Activated B cell treated with CpG ODN at 0.5 μM for 24 hours (primary cell): Measurements from ENCODE around the gene PKD1. TPM values are rescaled to one million over a fixed set of nuclear protein-coding genes. Genes with fewer than 3 reads are reported as not detected.

ENCODE experiments used
- ATAC-seq: fragments of 200-7000 bp; cut with Tn5 transposase; one replicate; pipeline ENCODE4 v1.10.0; 2021; ENCODE audit warnings: low read depth, mild to moderate bottlenecking, moderate library complexity
- CTCF ChIA-PET: fragments of 350-600 bp; sonication (Branson Sonifier 250); formaldehyde crosslinking; loops from one replicate; lab custom pipeline; 2021; ENCODE audit warnings: antibody characterized with exemption; lab: Charles Lee
- POLR2A ChIA-PET: fragments of 350-600 bp; sonication (Branson Sonifier 250); formaldehyde crosslinking; loops from one replicate; lab custom pipeline; 2021; ENCODE audit warnings: antibody characterized with exemption; lab: Charles Lee
- DNase-seq: peaks from one replicate; pipeline ENCODE4 v3.0.0; 2022
- H3K27ac Mint-ChIP-seq: one replicate; pipeline ENCODE4 v1.8.0; 2020; ENCODE audit warnings: mixed read lengths
- H3K27me3 Mint-ChIP-seq: one replicate; pipeline ENCODE4 v1.8.0; 2021; ENCODE audit warnings: mixed read lengths
- H3K36me3 Mint-ChIP-seq: one replicate; pipeline ENCODE4 v1.8.0; 2021; ENCODE audit warnings: low read depth, mixed read lengths
- H3K4me1 Mint-ChIP-seq: one replicate; pipeline ENCODE4 v1.8.0; 2021; ENCODE audit warnings: mixed read lengths
- H3K4me3 Mint-ChIP-seq: one replicate; pipeline ENCODE4 v1.8.0; 2020; ENCODE audit warnings: mild to moderate bottlenecking, mixed read lengths
- H3K9me3 Mint-ChIP-seq: one replicate; pipeline ENCODE4 v1.8.0; 2020; ENCODE audit warnings: mixed read lengths
- intact Hi-C: fragments of 100-400 bp; cut with micrococcal nuclease; formaldehyde crosslinking; loops from one replicate; pipeline ENCODE4 v1.15.1; 2024
- total RNA-seq: library from RNA; stranded (reverse); gene quantifications from 2 replicates; pipeline ENCODE4 v1.2.3, GENCODE V29; 2022
- TF ChIP-seq, protein P1 (sequence below): fragments of 200-600 bp; IDR thresholded peaks from one replicate; pipeline ENCODE4 v1.8.0; 2022; ENCODE audit warnings: antibody characterized with exemption, mild to moderate bottlenecking

PKD1 gene
- total RNA-seq, 1 donor from 2014 or later: 84.2 TPM

DNA sequence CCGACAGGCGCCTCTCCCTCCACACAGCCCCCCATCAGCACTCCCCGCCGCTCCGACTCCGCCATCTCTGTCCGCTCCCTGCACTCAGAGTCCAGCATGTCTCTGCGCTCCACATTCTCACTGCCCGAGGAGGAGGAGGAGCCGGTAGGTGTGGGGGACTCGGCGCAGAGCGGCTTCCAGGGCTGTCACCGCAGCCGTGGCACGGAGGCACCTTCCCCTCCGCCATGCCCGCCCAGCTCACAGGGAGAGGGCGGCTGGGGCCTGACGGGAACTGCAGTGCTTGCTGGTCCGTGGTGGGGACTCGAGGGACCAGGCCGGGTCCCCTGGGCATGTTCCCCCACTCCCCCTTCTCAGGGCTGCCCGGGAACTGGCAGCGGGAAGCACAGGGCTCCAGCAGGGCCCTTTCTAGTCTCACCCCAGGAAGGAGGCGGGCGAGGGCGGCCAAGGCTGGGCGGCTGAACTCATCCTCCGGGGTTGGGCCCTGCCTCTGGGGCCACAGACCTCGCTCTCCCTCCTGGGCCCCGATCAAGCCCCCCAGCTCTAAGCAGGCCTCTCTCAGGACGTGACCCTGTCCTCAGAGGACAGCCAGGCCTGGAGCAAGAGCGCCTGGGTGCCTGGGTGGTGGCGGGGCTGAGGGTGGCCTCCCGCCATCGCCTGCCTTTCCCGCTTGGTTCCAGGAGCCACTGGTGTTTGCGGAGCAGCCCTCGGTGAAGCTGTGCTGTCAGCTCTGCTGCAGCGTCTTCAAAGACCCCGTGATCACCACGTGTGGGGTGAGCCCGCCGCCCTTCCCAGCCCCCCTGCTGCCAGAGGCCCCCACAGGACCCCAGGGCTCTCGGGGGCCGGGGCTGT is 35.1 kb upstream of the PKD1 start:
- no peak for ATAC-seq
- no peak overlapping the region for H3K27ac Mint-ChIP-seq
- no peak overlapping the region for H3K4me3 Mint-ChIP-seq
- TF ChIP-seq, protein P1, sequence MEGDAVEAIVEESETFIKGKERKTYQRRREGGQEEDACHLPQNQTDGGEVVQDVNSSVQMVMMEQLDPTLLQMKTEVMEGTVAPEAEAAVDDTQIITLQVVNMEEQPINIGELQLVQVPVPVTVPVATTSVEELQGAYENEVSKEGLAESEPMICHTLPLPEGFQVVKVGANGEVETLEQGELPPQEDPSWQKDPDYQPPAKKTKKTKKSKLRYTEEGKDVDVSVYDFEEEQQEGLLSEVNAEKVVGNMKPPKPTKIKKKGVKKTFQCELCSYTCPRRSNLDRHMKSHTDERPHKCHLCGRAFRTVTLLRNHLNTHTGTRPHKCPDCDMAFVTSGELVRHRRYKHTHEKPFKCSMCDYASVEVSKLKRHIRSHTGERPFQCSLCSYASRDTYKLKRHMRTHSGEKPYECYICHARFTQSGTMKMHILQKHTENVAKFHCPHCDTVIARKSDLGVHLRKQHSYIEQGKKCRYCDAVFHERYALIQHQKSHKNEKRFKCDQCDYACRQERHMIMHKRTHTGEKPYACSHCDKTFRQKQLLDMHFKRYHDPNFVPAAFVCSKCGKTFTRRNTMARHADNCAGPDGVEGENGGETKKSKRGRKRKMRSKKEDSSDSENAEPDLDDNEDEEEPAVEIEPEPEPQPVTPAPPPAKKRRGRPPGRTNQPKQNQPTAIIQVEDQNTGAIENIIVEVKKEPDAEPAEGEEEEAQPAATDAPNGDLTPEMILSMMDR: no peak
- H3K4me1 Mint-ChIP-seq: no peaks in the 10 kb centered on the region
- intact Hi-C loops: no loop called here
- H3K36me3 Mint-ChIP-seq: peaks cover 38% of the 10 kb centered on the region
- no peak for DNase-seq
- POLR2A ChIA-PET: no interaction called here
- CTCF ChIA-PET: no interaction called here
- H3K27me3 Mint-ChIP-seq: no peaks in the 10 kb centered on the region
- H3K9me3 Mint-ChIP-seq: no peaks in the 10 kb centered on the region

DNA sequence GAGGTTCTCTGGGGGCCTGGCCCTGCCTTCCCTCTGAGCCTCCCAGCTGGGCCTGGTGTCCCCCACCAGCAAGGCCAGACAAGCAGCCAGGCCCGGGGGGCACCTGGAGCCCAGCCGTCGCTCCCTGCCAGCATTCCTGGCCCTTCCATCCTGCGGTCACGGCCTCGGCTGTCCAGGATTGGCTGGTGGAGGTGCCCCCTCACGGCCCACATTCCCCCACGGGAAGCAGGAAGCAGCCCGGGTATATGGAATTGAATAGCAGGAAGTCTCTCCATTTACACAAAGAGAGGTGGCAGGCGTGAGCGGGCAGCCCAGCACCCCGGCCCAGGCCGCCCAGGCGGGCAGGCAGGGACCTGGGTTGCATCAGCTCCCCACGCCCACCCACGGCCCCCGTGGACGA is 34.4 kb upstream of the PKD1 start:
- Mint-ChIP-seq H3K9me3 (no peaks in the 10 kb centered on the region), H3K27ac (no peak overlapping the region), H3K27me3 (no peaks in the 10 kb centered on the region), H3K4me3 (no peak overlapping the region), H3K4me1 (no peaks in the 10 kb centered on the region), H3K36me3 (peaks cover 35% of the 10 kb centered on the region)
- ChIA-PET CTCF (no interaction called here), POLR2A (no interaction called here)
- TF ChIP-seq, protein P1: no peak
- no peak for DNase-seq
- intact Hi-C loops: no loop called here
- ATAC-seq: no peak

DNA sequence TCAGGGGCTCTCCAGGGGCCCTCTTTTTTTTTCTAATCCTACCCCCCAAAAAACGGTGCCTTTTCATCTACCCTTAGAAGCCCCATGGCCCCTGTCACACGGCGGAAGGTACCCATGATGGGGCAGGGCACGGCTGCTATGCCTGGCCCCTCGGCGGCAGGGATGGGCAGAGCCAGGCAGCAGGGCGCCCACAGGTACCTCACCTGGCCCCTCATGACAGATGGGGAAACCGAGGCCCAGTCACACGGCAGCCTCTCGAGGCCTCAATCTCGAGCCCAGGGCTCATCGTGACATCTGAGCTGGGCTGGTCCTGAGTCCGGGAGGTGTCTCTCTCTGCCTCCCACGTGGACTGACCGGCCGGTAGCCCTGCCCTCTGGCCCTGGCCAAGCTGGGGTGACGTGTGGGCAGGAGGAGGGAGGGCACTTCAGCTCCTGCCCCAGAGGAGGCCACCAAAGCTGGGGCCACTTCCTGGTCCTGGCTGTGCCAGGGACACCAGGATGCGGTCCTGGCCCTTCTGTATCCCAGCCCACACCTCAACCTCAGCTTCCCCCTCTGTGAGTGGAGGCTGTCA is 31.5 kb upstream of the PKD1 start:
- H3K27me3 Mint-ChIP-seq: no peaks in the 10 kb centered on the region
- DNase-seq: no peak
- H3K9me3 Mint-ChIP-seq: no peaks in the 10 kb centered on the region
- intact Hi-C loops: no loop called here
- no peak for ATAC-seq
- no peak overlapping the region for H3K27ac Mint-ChIP-seq
- H3K36me3 Mint-ChIP-seq: peaks cover 20% of the 10 kb centered on the region
- ChIA-PET CTCF (no interaction called here), POLR2A (interaction anchor here (3.6 kb wide), 1 partner anchor 12 kb away, joined by 14 read pairs; the partner anchor contains the start of gene TRAF7)
- H3K4me3 Mint-ChIP-seq: no peak overlapping the region
- no peaks in the 10 kb centered on the region for H3K4me1 Mint-ChIP-seq
- TF ChIP-seq, protein P1: no peak

DNA sequence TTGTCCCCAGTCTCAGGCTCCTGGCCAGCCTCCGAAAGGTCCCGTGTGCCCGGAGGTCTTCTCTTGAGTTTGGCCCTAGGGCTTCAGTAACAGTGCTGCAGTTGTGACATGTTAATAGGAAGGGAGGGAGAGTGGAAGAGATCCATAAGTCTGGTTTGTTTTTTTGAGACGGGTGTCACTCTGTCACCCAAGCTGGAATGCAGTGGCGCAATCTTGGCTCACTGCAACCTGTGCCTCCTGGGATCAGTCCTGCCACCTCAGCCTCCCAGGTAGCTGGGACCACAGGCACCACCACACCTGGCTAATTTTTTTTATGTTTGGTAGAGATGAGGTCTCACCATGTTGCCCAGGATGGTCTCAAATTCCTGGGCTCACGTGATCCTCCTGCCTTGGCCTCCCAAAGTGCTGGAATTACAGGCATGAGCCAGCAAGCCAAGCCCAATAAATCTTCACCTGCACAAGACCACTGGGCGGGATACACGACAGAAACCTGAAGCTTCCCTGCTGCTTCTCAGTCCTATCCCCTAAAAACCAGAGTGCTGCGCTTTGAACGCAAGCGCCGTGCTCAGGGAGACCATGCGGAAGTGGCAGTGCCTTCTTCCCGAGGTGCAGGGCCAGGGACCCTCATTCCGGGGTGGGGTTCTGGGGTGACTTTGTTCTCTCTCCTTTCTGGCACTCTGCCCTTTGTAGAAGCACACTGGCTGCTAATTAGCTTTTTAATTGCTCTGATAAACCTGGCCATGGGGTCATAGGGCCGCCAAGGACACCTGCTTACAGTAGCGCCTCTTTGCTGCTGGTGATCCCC is 30.8 kb upstream of the PKD1 start:
- Mint-ChIP-seq H3K4me3 (no peak overlapping the region), H3K4me1 (peaks cover 3% of the 10 kb centered on the region), H3K27ac (no peak overlapping the region), H3K36me3 (peaks cover 16% of the 10 kb centered on the region), H3K27me3 (no peaks in the 10 kb centered on the region), H3K9me3 (no peaks in the 10 kb centered on the region)
- intact Hi-C loops: no loop called here
- CTCF ChIA-PET: no interaction called here
- POLR2A ChIA-PET: interaction anchor here (3.6 kb wide), 1 partner anchor 11 kb away, joined by 14 read pairs; the partner anchor contains the start of gene TRAF7
- DNase-seq (no peak), ATAC-seq (no peak)
- TF ChIP-seq, protein P1: no peak
